Spinal cord (tissue), 10 donors: Measurements from ENCODE around the gene NUP58. TPM values are rescaled to one million over a fixed set of nuclear protein-coding genes. Genes with fewer than 3 reads are reported as not detected.

Source experiments
- DNase-seq, 6 donors: peaks; one replicate each; pipeline versions ENCODE4 v3.0.0 to v3.0.0-alpha.2; 2013 to 2015; ENCODE audit warnings: low spot score in 6 of 6, low read depth in 4 of 6
- H3K27ac ChIP-seq: one replicate; pipeline ENCODE4 v1.5.1; 2013; ENCODE audit warnings: low read depth, low read length, control low read depth
- H3K27me3 ChIP-seq: one replicate; pipeline ENCODE4 v1.6.1; 2013; ENCODE audit warnings: low read length; ENCODE audit not compliant: control insufficient read depth, insufficient read depth
- H3K36me3 ChIP-seq: one replicate; pipeline ENCODE4 v1.6.1; 2013; ENCODE audit warnings: low read length; ENCODE audit not compliant: control insufficient read depth, insufficient read depth
- H3K4me1 ChIP-seq: one replicate; pipeline ENCODE4 v1.6.1; 2013; ENCODE audit warnings: low read length; ENCODE audit not compliant: control insufficient read depth, insufficient read depth
- H3K4me3 ChIP-seq: one replicate; pipeline ENCODE4 v1.5.1; 2013; ENCODE audit warnings: low read depth, low read length, control low read depth
- H3K9me3 ChIP-seq: one replicate; pipeline ENCODE4 v1.6.1; 2013; ENCODE audit warnings: low read length; ENCODE audit not compliant: control insufficient read depth, insufficient read depth
- WGBS: methylation state at CpG from one replicate; pipeline ENCODE4 v1.1.5; 2013; ENCODE audit warnings: missing lambda C conversion rate; ENCODE audit not compliant: insufficient coverage; 5-methylcytosine and 5-hydroxymethylcytosine counted together
- polyA plus RNA-seq, 2 donors: library from polyadenylated mRNA; unstranded; fragments of 120-200 nt; gene quantifications; one replicate each; pipeline ENCODE4 v1.2.1, GENCODE V29; 2013; ENCODE audit not compliant: insufficient read length in 2 of 2
- total RNA-seq, 2 donors: library from RNA; depleted of rRNA in 1 of 2; stranded (reverse); fragments of 120-200 nt in 1 of 2; fragments of >200 nt in 1 of 2; gene quantifications; one replicate each; pipeline versions ENCODE4 v1.2.3 to v1.2.4, GENCODE V29; 2013 to 2014
- donor health status: healthy.

NUP58 gene
- total and polyA plus RNA-seq, 4 donors: 37.6 to 89.5 (median 46.1) TPM

DNA sequence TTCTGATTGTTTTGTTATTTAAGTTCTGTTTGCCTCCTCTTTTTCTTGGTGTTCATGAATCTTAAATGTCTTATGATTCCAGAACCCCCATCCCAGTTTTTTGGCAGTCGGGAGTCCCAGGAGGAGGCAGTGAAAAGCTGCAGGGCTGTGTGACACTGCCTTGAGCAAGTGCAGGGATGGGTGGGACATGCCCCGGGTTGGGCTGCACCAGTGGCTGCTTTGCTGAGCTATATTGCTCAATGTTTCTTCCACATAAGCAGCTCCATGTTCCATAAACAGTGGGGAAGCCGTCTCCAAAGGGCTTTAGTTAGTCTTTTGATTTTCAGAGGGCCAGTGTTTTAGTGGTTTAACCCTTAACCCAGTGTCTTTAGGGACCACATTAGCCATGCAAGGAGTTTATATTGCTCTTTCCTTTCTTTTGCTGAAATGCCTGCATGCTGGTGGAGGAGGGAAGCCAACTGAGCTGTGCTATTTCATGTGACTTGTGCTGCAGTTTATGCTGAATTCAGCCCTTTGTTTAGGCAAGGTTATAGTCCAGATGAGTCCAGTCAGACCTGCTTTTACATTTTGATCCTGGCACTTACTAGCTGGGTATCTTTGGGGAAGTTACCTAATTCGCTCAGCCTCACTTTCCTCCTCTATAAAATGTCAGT lies 83.5 kb downstream of the NUP58 start:
- no peaks in the 10 kb centered on the region for H3K27me3 ChIP-seq
- H3K36me3 ChIP-seq: no peaks in the 10 kb centered on the region
- H3K4me3 ChIP-seq: no peak overlapping the region
- no peak overlapping the region for H3K27ac ChIP-seq
- H3K9me3 ChIP-seq: no peaks in the 10 kb centered on the region
- no peak for DNase-seq
- WGBS: 20% methylated on average over 2 of the region's 4 CpGs
- H3K4me1 ChIP-seq: no peaks in the 10 kb centered on the region

GRCh38 chr13:25391932-25392331 lies 90.5 kb downstream of the NUP58 start:
- H3K9me3 ChIP-seq: no peaks in the 10 kb centered on the region
- no peak overlapping the region for H3K4me3 ChIP-seq
- no peak for DNase-seq
- no peaks in the 10 kb centered on the region for H3K36me3 ChIP-seq
- 67% methylated on average over 1 of the region's 4 CpGs for WGBS
- no peaks in the 10 kb centered on the region for H3K27me3 ChIP-seq
- H3K27ac ChIP-seq: no peak overlapping the region
- H3K4me1 ChIP-seq: no peaks in the 10 kb centered on the region

Other genes with a start within 250 kb of the NUP58 start
- under 1 TPM; 0.28 to 0.50 TPM for gene PABPC3, start 205.5 kb upstream of the NUP58 start, total RNA-seq
- 1 to 10 TPM in 1 of 2 donors, under 1 TPM in 1; 0.99 to 1.3 TPM for gene PABPC3, start 205.5 kb upstream of the NUP58 start, polyA plus RNA-seq
- gene AMER2, start 129.3 kb upstream of the NUP58 start, total RNA-seq: 10 to 100 TPM; 21.0 to 81.6 TPM
- gene AMER2, start 129.3 kb upstream of the NUP58 start, polyA plus RNA-seq: 10 to 100 TPM; 31.0 to 40.1 TPM
- gene MTMR6, start 14.1 kb upstream of the NUP58 start, total RNA-seq: 10 to 100 TPM; 16.3 to 41.4 TPM
- 10 to 100 TPM; 19.9 TPM for gene MTMR6, start 14.1 kb upstream of the NUP58 start, polyA plus RNA-seq
- 10 to 100 TPM; 14.9 to 59.0 TPM for gene ATP8A2, start 70.3 kb downstream of the NUP58 start, total RNA-seq
- gene ATP8A2, start 70.3 kb downstream of the NUP58 start, polyA plus RNA-seq: 10 to 100 TPM; 26.4 to 29.6 TPM